ENCODE data around the gene TFF2.

The TFF2 gene, protein sequence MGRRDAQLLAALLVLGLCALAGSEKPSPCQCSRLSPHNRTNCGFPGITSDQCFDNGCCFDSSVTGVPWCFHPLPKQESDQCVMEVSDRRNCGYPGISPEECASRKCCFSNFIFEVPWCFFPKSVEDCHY

DNA sequence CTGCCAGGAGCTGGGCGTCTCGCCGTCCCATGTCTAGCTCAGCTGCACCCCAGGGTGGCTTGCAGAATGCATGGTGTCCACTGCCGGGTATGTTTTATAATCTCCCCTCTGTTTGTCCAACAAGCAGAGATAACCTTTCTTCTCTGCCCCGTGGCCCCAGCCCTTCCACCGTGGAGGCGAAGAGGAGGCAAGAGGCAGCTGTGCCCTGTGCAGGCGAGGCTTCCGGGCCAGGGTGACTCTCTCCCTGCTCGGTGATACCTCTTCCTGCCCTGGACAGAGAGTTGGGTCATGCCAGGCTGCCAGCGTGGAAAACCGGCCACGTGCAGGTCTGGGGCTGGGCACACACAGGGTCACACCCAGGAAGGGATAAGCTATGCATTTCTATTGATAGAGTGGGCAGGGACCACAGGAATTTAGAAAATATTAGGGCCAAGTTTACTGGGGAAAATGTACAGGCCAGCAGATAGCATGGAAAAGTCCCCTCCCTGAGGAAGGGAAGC, at the start of gene TFF2:
TFF2 (minus strand) TSS at position 68 of the 500 bp plus-strand sequence; CDS start at position 31, 37 bp downstream.
- DNase-seq: no peak

DNA sequence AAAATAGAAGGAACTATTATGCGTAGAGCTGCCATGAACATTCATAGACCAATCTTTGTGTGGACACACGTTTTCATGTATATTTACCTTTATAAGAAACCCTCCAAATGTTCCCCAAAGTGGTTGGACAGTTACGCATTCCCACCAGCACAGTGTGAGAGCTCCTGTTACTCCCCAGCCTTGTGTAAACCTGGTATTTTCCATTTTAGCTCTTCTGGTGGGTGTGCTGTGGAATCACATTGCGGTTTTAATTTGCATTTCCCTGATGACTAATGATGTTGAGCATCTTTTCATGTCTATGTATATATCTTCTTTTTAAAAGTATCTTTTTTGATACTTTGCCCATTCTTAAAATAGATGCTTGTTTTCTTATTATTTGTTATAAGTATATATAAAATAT, 49.7 kb upstream of the TFF2 start:
- DNase-seq: no peak

DNA sequence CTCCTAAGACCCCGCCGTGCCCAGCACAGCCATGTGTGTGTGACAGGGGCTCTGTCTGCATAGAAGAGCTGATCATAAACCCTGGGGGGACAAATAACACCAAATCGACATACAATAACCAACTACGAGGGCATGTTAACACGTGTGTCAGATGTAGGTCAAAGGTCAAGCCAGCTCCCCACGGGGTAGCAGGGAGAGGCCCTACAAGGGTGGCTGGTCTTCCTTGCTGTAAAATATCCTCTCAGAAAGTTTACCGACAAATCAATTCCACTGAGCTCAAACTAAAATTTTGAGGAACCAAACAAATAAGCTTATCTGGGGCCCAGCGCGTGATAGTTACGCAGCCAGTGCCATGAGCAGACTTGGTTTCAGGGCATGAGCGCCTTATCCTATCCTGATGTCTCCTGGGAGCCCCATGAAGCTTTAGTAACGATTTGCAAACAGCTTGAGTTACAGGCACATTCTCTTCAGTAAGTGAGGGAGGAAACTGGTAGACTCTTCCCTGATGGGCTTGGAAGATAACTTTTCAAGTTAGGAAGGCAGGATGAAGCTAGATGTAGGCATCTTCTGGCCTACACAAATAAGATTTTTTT, 47.7 kb upstream of the TFF2 start:
- DNase-seq: no peak

DNA sequence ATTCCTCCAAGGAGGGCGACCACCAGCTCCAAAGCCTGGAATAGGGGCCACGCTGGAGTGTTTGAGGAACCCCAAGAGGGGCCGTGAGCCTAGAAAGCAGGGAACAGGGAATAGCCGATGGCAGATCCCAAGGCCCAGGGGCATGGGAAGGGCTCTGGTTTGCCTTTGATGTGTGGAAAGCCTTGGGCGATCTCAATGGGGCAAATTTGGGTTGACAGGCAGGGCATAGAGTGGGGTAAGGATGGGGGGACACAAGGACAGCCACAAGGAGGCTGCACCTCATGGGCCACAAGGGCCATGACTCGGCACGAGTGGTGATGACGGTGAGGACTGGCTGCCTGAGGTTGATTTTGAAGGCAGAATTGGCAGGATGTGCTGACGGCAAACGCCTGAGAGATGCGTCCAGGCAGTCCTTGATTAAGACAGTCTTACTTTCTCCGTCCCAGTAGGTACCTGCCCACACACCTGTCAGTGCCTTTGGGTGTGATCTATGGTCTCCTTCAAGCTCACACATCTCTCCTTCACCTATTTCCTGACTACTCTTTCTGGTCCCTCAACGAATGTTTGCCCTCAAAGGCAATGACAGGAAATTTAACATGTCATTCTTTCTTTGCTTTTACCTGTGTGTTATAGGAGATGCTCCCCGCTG, 47.1 kb upstream of the TFF2 start:
- no peak for DNase-seq

DNA sequence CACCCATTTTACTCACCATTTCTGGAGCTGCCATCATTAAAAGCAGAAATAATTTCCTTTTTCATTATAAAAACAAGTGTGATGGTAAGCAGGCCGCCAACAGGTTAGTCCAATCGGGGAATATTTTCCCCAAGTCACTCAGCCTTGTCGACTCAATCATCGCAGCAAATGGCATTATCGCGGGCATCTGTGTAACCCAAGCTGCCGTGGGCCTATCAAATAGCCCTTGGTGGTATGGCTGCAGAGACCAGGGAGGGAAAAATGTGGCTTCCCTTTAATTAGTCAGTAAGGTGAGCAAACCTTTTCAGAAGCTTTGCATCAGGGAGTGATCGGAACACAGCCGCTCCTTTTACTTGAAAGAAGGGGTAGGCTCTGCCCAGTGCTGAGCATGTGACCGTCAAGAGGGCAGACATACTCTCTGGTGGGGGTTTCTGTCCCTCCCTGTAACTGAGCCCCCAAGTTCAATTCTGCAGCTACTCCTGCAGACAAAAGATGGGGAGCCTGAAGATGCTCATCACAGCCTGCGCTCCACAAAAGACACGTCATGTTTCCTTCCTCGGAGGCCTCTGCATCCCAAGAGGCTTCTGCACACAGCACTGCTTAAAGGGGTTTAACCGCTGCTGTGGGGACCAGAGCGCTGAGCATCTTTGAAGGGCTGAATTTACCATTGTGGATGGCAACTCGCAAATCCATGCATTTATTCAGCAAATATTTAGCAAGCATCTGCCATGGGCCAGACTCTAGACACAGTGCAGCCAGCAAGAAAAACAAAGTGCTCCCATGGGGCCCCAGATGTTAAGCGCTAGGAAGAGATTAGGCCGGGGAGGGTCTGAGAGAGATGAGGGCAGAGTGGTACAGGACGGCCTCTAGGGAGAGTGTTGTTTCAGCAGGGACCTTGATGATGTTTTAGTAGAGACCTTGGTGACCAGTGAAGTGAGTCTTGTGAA, 46.3 kb upstream of the TFF2 start:
- DNase-seq: no peak

DNA sequence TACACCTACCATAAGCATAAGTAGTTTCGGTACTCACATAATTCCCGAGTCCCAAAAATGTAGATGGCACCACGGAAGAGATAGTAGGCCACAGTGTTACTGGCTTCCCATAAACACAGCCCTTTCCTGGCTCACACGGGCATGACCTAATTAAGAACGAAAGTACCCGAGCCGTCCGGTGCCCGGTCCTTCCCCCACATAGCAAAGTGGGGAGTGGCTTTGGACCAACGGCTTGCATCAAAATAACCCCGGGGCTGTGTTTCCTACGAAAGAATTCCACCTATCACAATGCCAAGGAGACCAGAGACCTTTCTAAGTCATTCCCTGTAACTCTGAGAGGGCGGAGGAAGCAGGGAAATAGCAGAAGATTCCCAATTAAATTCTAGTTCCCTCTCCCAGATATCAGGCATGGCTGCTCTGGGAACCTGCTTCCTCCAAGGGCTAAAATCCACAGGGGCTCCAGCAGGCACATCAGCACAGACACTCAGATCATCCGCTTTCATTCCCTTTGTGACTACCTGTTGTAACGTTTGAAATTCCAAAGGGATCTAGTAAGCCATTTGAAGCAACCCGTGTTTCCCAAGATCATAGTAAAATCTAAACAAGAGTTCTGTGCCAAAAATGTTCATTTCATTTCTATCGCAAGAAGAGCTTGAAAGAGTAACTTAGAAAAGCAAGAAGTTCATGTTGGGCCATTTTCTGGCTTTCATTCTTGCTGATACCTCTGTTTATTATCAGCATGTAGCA, 45.3 kb upstream of the TFF2 start, which contains the start of gene TMPRSS3:
TMPRSS3 (minus strand) TSS at position 148 of the 747 bp plus-strand sequence. CDS start 635 bp downstream, outside the sequence.
- DNase-seq: no peak

DNA sequence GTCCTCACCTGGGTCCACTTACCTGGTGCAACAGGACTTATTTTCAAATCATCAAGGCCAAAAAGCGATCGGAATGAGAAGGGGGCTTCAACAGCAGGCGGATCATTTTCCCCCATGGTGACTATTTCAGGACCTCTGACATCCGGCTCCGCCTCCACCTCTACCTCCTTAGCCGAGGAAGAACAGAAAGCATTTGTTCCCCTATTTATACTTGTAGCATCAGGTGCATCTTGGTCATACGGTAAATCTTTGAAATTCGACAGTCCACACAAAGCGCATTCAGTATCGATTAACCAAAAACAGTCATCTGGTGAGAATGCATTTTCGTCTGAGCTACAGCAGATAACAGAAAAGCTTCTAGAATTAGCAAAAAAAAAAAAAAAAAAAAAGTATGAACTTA, 44.5 kb upstream of the TFF2 start:
- no peak for DNase-seq

DNA sequence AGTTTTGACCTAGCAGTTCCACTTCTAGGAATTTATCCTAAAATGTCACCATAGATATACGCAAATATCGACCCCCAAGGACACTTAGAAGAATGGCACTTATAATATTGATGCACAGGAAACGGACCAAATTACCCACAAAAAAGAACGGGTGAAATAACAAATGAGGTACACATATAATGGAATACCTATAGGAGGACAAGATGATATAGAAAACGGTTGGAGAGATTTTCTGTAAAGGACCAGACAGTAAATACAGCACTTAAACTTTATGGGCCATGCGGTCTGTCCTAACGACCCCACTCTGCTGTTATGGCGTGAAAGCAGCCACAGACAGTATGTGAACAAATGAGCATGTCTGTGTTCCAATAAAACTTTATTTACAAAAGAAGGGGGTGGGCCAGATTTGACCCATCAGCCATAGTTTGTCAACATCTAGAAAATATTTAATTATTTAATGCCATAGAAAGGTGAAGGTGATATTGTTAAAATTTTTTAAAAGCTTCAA, 42.7 kb upstream of the TFF2 start:
- no peak for DNase-seq

DNA sequence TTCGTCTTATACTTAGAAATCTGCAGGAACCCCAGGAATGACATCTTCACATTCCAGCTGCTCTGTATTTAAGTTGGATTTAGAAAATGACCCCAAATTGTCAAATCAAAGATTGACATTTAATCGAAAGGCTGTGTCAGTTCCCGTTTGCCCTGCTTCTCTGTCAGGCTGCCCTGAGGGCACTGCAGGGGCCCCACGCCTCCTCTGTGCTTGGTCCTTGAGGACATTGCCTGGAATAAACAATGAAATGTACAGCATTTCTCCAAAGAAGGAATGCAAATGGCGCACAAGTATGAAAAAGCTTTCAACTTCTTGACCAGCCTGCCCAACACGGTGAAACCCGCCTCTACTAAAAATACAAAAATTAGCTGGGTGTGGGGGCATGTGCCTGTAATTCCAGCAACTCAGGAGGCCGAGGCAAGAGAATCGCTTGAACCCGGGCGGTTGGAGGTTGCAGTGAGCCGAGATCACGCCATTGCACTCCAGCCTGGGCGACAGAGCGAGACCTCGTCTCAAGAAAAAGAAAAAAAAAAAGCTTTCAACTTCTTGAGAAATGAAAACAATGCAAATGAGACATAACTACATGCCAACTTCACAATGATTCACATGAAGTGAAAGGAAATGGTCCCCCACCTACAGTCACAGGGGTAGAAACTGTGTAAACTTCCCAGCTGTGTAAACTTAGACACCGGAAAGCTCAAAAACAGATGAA, 42.1 kb upstream of the TFF2 start:
- DNase-seq: no peak

DNA sequence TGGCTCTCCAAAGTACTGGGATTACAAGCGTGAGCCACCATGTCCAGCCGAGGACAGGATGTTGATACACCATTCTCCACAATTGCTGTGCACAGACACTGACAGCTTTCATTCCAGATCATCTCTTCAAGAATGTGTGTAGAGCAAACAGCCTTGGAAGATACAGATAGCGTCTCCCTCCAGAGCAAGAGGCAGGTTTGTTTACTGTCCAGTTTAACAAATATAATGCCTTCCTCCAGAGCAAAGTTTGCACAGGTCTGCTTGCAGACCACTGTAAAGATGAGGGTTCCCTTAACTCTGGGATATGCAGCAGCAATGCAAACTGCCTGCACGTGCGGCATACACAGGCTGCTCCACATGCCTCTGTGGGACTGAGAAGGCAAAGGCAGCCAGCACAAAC, 40.5 kb upstream of the TFF2 start:
- no peak for DNase-seq

DNA sequence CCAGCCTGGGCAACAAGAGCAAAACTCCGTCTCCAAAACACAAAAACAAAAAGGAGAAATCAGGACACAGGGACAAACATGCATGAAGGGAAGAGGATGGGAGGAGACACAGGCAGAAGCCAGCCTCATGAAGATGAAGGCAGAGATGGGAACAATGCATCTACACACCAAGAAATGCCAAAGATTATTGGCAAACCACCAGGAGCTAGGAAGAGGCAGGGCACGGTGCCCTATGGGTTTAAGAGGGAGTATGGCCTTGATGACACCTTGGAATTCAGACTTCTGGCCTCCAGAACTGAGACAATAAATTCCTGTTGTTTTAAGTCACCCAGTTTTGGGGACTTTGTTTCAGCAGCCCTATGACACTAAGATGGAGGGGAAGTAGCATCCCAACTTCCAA, 39.9 kb upstream of the TFF2 start:
- no peak for DNase-seq

DNA sequence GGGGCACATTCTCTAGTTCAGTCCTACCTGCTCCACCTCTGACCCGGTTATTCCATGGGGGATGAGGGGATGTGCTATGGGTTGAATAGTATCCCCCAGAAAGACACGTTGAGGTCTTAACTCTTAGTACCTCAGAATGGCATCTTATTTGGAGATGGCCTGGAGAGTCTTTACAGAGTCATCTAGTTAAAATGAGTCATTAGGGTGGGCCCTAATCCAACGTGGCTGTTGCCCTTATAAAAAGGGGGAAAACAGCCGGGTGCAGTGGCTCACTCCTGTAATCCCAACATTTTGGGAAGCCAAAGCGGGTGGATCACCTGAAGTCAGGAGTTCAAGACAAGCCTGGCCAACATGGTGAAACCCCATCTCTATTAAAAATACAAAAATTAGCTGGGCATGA, 39.4 kb upstream of the TFF2 start:
- DNase-seq: no peak

DNA sequence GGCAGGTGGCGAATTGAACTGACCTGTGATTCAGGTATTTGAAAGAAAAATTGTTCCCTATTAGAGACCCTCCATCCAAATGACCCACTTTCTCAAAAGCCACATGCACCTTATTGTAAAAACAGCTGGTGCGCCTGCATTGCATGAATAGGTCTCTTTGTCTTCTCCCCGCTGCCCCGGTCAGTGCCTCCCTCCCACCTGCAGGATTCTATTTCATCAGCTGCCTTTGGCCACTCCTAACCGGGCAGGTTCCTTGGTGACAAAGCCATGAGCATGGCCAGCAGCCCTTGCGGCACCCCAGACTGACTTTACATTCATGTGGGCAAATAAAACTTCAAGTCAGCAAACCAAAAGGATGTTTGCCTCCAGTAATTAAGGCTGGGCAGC, 38.6 kb upstream of the TFF2 start:
- DNase-seq: no peak

DNA sequence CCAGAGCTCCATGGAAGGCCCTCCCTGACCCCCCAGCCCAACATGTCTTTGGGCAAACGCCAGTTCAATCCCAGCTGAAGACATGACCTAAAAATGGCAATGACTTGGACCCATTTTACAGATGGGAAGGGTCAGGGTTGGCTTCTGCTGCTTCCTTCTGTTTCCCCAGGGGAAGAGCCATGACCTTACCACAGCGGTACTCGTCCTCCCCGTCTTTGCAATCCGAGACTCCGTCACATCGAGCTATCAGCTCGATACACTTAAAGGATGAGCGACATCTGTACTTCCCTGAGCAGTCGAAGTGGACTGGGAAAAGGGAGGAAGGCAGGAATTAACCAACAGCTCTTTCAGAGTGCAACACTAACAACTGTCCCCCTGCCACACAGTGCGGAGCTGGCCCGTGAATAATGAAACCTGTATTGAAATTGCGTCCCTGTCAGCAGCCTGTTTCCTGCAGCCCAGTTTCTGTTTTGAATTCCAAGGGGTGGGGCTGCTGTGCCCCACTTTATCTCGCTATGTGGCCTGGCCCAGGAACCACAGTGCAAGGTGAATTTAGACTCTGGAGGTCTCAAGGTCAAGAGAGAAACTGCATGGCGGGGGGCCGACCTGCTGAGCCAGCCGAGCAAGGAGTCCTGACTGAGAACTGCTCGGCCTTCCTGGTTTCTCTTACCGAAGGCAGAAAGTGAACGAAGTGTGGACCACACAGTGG, 38.1 kb upstream of the TFF2 start:
- no peak for DNase-seq

DNA sequence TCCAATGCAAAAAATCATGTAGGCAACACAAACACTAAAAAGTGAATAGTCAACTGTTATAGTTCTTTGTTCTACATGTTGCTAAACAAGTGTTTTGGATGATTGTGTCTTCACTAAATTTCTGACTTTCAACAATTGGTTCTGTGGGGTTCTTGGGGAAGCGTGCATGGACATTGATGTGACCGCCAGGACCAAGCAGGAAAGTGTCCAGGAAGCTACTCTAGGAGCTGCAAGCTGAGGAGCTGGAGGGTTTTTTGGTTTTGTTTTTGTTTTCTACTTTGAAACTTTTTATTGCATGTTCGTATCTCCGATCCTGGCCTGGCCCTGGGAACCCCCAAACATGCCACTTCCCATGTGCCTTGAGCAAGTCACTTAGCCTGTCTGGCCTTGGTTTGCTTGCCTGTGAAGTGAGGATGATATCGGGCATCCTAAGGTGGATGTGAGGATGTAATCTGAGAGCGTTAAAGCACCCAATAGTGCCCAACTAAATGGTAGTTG, 37.1 kb upstream of the TFF2 start:
- DNase-seq: no peak

DNA sequence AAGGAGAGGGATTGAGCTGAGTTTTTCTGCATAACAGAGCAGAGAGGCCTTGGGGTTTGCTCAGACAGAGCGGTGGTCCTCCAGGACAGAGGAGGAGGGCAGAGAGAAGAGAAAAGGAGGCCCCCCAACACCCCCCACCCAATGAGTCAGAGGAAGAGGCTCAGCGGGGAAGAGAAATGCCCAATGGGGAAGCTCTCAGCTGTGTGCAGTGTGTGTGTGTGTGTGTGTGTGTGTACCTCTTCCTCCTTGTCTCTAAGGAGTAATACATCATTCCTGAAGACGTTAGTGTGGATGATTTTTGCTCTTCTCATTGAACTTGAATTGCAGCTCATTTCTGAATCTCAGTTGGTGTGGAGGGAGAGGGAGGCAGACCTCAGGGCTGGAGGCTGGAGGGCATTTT, 36.4 kb upstream of the TFF2 start:
- DNase-seq: no peak

DNA sequence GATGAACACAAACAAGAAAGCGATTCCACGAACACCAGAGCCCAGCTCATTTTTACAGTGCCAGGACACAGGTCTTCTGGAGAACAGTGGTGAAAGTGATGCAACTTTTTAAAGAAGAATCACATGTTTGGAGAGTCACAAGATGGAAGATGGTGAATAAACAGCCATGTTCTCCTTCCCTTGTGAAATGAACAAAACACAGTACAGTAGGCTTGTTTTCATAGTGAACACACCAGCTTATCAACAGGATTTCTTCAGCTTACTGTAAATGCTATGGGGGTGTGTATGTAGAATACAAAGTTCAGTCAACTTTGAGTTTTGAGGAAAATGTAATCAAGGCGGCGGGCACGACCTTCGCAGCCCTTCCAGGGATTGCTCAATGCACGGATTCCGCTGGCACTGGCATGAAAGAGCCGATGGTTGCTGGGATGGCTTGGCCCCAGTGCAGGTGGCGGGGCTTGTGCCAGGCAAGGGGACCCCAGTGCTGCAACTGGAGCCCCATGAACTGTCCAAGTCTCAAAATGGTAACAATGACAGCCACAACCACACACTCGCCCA, 35.3 kb upstream of the TFF2 start:
- DNase-seq: no peak

DNA sequence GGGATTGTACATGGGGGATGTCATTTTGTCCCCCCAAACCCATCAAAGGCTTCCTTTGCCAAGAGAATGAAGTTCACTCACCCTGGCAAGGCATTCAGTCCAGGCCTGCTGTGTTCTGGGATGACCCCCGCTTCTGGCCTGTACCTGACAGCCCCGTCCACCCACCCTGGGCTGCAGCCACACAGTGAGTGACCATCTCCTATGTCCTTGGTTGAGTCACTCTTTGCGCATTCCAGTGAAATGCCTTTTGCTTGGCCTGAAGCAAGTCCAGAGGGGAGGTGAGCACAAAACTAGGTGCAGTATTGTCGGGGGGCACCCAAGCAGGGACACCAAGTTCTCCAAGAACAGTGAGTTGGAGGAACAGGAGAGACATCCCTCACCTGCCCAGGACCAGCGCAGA, 34.8 kb upstream of the TFF2 start:
- DNase-seq: no peak

DNA sequence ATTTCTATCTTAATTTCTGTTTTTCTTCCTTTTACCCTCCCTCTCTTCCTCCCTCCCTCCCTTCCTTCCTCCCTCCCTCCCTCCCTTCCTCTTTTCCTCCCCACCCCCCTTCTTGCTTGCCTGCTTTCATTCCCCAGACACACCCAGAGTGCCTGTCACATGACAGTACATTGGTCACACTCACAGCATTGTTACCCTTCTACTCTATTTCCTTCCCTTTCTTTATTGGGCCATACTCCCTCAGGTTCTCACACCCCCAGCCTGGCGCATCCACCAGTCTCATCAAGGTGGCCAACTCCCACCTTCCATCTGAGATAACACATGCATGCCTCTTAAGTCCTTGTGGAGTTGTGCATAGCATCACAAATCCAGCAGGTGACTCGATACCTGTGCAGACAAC, 34.2 kb upstream of the TFF2 start:
- DNase-seq: no peak

DNA sequence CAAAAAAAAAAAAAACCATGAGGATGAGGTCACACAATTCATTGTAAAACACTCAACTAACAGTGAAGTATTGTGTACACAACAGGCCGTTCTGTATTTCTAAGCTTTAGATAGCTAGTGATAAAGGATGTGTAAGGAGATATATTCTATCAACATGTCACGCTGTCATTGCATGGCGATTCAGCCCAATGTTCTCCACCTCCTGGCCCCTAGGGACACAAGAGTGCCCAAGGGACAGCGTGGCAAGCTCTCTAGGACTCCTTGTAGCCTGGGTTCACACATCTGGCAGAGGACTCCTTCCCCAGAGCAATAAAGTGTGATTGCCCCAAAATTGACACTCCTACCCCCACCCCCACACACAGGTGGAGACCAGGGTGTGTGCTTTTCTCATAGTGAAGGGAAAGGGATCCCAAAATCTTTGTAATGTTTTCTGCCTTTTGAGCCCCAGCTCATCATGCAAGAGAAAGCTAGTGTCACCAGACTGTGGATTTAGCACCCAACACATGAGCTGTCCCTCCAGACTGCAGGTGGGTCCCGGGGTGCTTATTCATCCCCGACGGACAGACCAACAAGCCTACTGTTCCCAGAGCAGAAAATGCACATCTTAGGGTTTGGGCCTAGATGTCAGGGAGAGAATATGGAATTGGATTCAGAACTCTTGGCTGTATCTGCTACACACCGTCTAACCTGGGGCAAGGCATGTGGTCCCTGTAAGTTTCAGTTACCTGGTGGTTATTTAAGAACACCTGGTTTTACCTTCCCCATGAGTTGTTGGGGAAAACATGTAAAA, 33.6 kb upstream of the TFF2 start:
- DNase-seq: no peak
